Measurements from ENCODE around the gene STARD3.

DNA sequence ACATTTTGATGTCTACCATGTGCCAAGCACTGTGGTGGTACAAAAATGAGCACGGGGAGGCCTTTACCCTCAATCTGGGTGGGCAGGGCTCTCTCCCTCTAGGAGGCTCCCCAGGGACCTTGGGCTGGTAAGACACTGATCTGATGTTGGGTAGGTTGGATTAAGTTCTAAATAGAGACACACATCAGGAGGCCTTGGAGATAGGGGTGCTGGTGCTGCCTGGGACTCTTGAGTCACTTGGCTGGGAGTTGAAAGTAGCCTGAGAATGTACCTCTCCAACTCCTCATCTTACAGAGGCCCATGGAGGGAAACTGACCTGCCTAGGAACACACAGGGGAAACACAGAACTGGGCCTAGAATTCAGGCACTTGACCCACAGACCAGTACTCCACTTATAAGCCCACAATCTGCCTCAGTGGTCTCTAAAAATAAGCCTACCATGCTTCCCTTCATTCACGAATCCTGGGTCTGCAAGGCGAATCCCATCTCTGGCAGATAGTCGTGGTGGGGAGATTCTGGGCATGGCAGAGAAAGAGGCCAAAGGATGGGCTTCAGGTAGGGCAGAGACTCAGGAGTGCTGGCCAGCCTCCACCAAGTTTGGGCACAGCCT, 27.4 kb upstream of the STARD3 start:
- TF ChIP-seq EZH2 (IDR thresholded peaks at IDR 0.05; ENCODE audit: borderline replicate concordance) (no peak), EZH2phosphoT487 (IDR thresholded peaks at IDR 0.05; ENCODE audit: low read depth, severe bottlenecking, unreplicated experiment) (no peak)
- TF ChIP-seq, protein P1, sequence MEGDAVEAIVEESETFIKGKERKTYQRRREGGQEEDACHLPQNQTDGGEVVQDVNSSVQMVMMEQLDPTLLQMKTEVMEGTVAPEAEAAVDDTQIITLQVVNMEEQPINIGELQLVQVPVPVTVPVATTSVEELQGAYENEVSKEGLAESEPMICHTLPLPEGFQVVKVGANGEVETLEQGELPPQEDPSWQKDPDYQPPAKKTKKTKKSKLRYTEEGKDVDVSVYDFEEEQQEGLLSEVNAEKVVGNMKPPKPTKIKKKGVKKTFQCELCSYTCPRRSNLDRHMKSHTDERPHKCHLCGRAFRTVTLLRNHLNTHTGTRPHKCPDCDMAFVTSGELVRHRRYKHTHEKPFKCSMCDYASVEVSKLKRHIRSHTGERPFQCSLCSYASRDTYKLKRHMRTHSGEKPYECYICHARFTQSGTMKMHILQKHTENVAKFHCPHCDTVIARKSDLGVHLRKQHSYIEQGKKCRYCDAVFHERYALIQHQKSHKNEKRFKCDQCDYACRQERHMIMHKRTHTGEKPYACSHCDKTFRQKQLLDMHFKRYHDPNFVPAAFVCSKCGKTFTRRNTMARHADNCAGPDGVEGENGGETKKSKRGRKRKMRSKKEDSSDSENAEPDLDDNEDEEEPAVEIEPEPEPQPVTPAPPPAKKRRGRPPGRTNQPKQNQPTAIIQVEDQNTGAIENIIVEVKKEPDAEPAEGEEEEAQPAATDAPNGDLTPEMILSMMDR (IDR thresholded peaks at IDR 0.05; ENCODE audit: poor library complexity), result no peak

Data from hepatocyte (in vitro differentiated cells).